Progenitor cell of endocrine pancreas (in vitro differentiated cells): ENCODE results near the gene PSMA2. TPM values are rescaled to one million over a fixed set of nuclear protein-coding genes. Genes with fewer than 3 reads are reported as not detected.

Source experiments
- DNase-seq: peaks from one replicate; pipeline ENCODE4 v3.0.0; 2021; ENCODE audit warnings: low spot score; ENCODE audit not compliant: unreplicated experiment
- H3K27ac Mint-ChIP-seq: 2 replicates; pipeline ENCODE4 v1.8.0; 2021; ENCODE audit warnings: mild to moderate bottlenecking, moderate library complexity, mixed read lengths
- H3K27me3 Mint-ChIP-seq: 2 replicates; pipeline ENCODE4 v1.8.0; 2021; ENCODE audit warnings: mixed read lengths
- H3K36me3 Mint-ChIP-seq: 2 replicates; pipeline ENCODE4 v1.8.0; 2022; ENCODE audit warnings: mixed read lengths; ENCODE audit not compliant: insufficient read depth
- H3K4me1 Mint-ChIP-seq: 2 replicates; pipeline ENCODE4 v1.8.0; 2021; ENCODE audit warnings: low read depth, mixed read lengths
- H3K4me3 Mint-ChIP-seq: 2 replicates; pipeline ENCODE4 v1.8.0; 2021; ENCODE audit warnings: low read depth, mild to moderate bottlenecking, moderate library complexity, mixed read lengths
- H3K9me3 Mint-ChIP-seq: 2 replicates; pipeline ENCODE4 v1.8.0; 2021; ENCODE audit warnings: low read depth, mixed read lengths
- CTCF ChIP-seq: fragments of 200-600 bp; sonication (generic); IDR thresholded peaks from one replicate; pipeline ENCODE4 v1.5.0; 2021; ENCODE audit warnings: antibody characterized with exemption, mild to moderate bottlenecking; ENCODE audit not compliant: unreplicated experiment
- total RNA-seq: library from RNA; stranded (reverse); gene quantifications from 2 replicates; pipeline ENCODE4 v1.2.1, GENCODE V29; 2021

Gene PSMA2
- total RNA-seq, 1 donor from 2014 or later: 99.9 TPM

- no peak for TF ChIP-seq CTCF
- H3K27me3 Mint-ChIP-seq: peaks cover 10% of the 10 kb centered on the region
- peaks cover 1% of the 10 kb centered on the region for H3K4me1 Mint-ChIP-seq
- no peak overlapping the region for H3K4me3 Mint-ChIP-seq
- DNase-seq: no peak
- H3K36me3 Mint-ChIP-seq: no peaks in the 10 kb centered on the region
- peaks cover 6% of the 10 kb centered on the region for H3K9me3 Mint-ChIP-seq
- no peak overlapping the region for H3K27ac Mint-ChIP-seq
These were observed 62.6 kb downstream of the PSMA2 start for GRCh38 chr7:42869131-42870020.

GRCh38 chr7:42868480-42868879, 63.5 kb downstream of the PSMA2 start:
- Mint-ChIP-seq H3K27ac (no peak overlapping the region), H3K9me3 (peaks cover 14% of the 10 kb centered on the region), H3K36me3 (no peaks in the 10 kb centered on the region), H3K4me1 (peaks cover 1% of the 10 kb centered on the region), H3K4me3 (no peak overlapping the region), H3K27me3 (peaks cover 7% of the 10 kb centered on the region)
- DNase-seq: no peak
- TF ChIP-seq CTCF: no peak

Other genes with a start within 250 kb of the PSMA2 start
- gene C7orf25, start 20.1 kb downstream of the PSMA2 start, total RNA-seq: 3.2 and 6.5 TPM in 2 replicates
- gene MRPL32, start 202 bp upstream of the PSMA2 start, total RNA-seq: 49.9 and 51.3 TPM in 2 replicates
- gene HECW1, start 180.5 kb upstream of the PSMA2 start, total RNA-seq: 0.09 and 0.50 TPM in 2 replicates